Measurements from ENCODE around the gene FKBP5. TPM values are rescaled to one million over a fixed set of nuclear protein-coding genes. Genes with fewer than 3 reads are reported as not detected.

Gene FKBP5
- total and polyA plus RNA-seq, 8 donors, result 68.1 to 209 (median 110) TPM

DNA sequence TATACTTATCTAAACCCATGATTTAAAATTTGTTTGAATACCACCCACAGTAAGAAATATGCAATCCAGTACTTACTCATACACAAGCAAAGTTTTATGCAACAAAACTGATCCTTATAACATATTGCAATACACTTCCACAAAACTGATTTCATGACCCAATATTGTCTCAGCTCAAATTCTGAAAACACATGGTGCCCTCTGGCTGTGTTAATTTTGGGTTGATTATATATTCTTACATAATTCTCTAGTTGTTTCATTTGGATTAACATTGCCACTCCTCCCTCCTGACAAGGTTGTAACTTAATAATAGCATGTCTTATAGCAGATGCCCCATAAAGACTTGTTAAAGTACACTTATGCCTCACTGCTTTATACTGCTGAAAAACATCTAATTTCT, 103.1 kb downstream of the FKBP5 start:
- H3K9me3 ChIP-seq, result no peaks in the 10 kb centered on the region
- no peaks in the 10 kb centered on the region for H3K27me3 ChIP-seq
- no peak overlapping the region for H3K4me3 ChIP-seq
- intact Hi-C loops (cut with DNase I; ENCODE audit: low total_unique reads), result no loop called here
- H3K27ac ChIP-seq, result peak overlapping the region in 4 of 5 donors; percentile 31 to 86 (median 76)
- H3K36me3 ChIP-seq, result peaks cover 63 to 92% (median 83%) of the 10 kb centered on the region in 4 donors
- H3K4me1 ChIP-seq, result peaks cover 52 to 81% (median 68%) of the 10 kb centered on the region in 4 donors
- DNase-seq, result no peak
- TF ChIP-seq POLR2A (IDR thresholded peaks at IDR 0.05), result no peak
- no peak for TF ChIP-seq POLR2AphosphoS5 (IDR thresholded peaks at IDR 0.05)
- no peak for TF ChIP-seq EP300 (IDR thresholded peaks at IDR 0.05)
- TF ChIP-seq, protein P1, sequence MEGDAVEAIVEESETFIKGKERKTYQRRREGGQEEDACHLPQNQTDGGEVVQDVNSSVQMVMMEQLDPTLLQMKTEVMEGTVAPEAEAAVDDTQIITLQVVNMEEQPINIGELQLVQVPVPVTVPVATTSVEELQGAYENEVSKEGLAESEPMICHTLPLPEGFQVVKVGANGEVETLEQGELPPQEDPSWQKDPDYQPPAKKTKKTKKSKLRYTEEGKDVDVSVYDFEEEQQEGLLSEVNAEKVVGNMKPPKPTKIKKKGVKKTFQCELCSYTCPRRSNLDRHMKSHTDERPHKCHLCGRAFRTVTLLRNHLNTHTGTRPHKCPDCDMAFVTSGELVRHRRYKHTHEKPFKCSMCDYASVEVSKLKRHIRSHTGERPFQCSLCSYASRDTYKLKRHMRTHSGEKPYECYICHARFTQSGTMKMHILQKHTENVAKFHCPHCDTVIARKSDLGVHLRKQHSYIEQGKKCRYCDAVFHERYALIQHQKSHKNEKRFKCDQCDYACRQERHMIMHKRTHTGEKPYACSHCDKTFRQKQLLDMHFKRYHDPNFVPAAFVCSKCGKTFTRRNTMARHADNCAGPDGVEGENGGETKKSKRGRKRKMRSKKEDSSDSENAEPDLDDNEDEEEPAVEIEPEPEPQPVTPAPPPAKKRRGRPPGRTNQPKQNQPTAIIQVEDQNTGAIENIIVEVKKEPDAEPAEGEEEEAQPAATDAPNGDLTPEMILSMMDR (IDR thresholded peaks at IDR 0.05), result no peak

DNA sequence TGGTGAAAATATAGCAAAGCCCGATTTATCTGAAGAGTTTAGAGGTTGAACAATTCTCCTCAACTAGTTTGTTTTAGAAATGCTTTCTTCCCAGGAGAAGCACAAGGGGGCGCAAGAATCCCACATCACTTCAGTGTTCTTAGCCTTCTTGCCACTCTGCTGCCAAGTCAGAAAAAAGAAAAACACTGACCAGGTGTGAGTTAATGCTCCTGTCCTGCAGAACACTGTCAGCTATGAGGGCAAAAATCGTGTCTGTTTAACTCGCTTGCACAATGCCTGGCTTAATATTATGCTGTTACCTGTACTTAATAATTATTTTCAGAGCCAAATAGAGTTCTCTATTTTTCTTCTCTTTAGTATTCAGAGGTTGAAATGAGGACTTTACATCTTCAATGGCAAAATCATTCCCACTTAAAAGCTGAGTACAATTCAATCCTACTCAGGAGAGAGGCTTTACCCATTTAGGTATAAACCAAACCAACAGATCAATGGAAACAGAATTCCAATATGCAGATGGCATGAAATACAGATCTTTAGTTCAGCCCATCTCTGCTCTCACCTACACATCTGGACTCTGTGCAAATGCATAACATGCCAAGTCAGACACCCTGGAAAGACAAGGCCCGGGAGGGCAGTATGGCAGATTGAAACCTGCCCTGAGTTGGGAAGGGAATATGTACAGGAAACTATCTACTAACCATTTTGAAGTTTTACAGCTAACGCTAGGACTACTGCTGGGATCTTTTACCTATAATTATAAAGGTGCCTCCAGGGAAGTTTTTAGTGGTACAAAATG, 104.6 kb downstream of the FKBP5 start:
- TF ChIP-seq EP300 (IDR thresholded peaks at IDR 0.05), result no peak
- TF ChIP-seq, protein P1 (IDR thresholded peaks at IDR 0.05), result peak in 5 of 7 experiments; percentile 59 to 87 (median 76)
- no peak for TF ChIP-seq POLR2A (IDR thresholded peaks at IDR 0.05)
- TF ChIP-seq POLR2AphosphoS5 (IDR thresholded peaks at IDR 0.05), result peak in 2 of 3 donors; percentile 47 to 69
- Histone ChIP-seq H3K4me1 (peaks cover 37 to 65% (median 52%) of the 10 kb centered on the region in 4 donors), H3K27me3 (no peaks in the 10 kb centered on the region), H3K36me3 (peaks cover 59 to 92% (median 84%) of the 10 kb centered on the region in 4 donors), H3K9me3 (no peaks in the 10 kb centered on the region), H3K4me3 (no peak overlapping the region), H3K27ac (peak overlapping the region in 4 of 5 donors; percentile 12 to 86 (median 59))
- intact Hi-C loops (cut with DNase I; ENCODE audit: low total_unique reads), result loop anchor here (5.0 kb wide), 1 partner anchor 153 kb away; the partner anchor contains the start of gene ARMC12
- 20 to 25% (median 24%) methylated on average over 6 of the region's 6 CpGs for WGBS, 5 donors
- DNase-seq, result peak; percentile 73 to 92

DNA sequence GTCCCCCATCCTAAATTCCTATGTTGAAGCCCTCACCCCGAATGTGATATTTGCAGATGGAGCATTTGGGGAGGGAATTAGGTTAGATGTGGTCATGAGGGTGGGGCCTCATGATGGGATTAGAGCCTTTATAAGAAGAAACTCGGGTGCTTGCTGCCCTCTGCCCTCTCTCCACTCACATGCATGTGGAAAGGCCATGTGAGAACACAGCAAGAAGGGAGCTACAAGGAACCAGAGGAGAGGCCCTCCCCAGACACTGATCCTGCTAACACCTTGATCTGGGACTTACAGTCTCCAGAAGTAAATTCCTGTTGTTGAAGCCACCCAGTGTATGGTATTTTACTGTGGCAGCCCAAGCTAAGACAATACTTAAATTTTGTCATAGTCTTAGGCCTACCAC, 106.4 kb downstream of the FKBP5 start:
- no peaks in the 10 kb centered on the region for H3K27me3 ChIP-seq
- H3K4me1 ChIP-seq, result peaks cover 27 to 48% (median 36%) of the 10 kb centered on the region in 4 donors
- TF ChIP-seq EP300 (IDR thresholded peaks at IDR 0.05) (no peak), POLR2A (IDR thresholded peaks at IDR 0.05) (no peak), POLR2AphosphoS5 (IDR thresholded peaks at IDR 0.05) (no peak)
- TF ChIP-seq, protein P1 (IDR thresholded peaks at IDR 0.05), result no peak
- H3K36me3 ChIP-seq, result peaks cover 56 to 92% (median 86%) of the 10 kb centered on the region in 4 donors
- WGBS, 5 donors, result 39 to 54% (median 44%) methylated on average over 2 of the region's 2 CpGs
- no peak for DNase-seq
- H3K9me3 ChIP-seq, result no peaks in the 10 kb centered on the region
- H3K27ac ChIP-seq, result peak overlapping the region in 2 of 5 donors; percentile 16 to 37
- intact Hi-C loops (cut with DNase I; ENCODE audit: low total_unique reads), result loop anchor here (5.0 kb wide), 1 partner anchor 155 kb away; the partner anchor contains the start of gene ARMC12
- H3K4me3 ChIP-seq, result no peak overlapping the region

DNA sequence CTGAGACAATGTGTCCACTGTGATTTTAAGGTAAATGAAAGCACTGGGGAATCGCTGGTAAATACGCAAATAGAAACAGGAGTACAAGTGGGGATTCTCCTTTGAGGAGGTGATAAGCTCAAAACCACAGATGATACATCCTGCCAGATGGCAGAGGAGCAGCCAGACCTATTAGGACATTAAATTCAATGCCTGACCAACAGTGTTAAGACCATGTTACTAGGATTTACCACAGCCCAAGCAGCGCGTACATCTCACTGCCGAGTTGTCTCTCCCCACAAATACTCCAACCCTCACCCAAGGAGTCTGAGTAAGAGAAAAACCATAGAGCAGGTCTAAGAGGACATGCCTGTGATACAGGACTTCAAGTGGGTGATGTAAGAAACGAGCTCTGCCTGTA, 107.1 kb downstream of the FKBP5 start:
- WGBS, 5 donors, result 83 to 90% (median 87%) methylated on average over 6 of the region's 6 CpGs
- TF ChIP-seq, protein P1 (IDR thresholded peaks at IDR 0.05), result no peak
- TF ChIP-seq POLR2A (IDR thresholded peaks at IDR 0.05), result no peak
- no peak for TF ChIP-seq EP300 (IDR thresholded peaks at IDR 0.05)
- TF ChIP-seq POLR2AphosphoS5 (IDR thresholded peaks at IDR 0.05), result no peak
- H3K27me3 ChIP-seq, result no peaks in the 10 kb centered on the region
- intact Hi-C loops (cut with DNase I; ENCODE audit: low total_unique reads), result loop anchor here (5.0 kb wide), 1 partner anchor 156 kb away; the partner anchor contains the start of gene ARMC12
- H3K4me3 ChIP-seq, result no peak overlapping the region
- peaks cover 56 to 92% (median 86%) of the 10 kb centered on the region in 4 donors for H3K36me3 ChIP-seq
- peak overlapping the region in 1 of 5 donors; percentile 37 for H3K27ac ChIP-seq
- H3K4me1 ChIP-seq, result peaks cover 20 to 41% (median 30%) of the 10 kb centered on the region in 4 donors
- H3K9me3 ChIP-seq, result no peaks in the 10 kb centered on the region
- DNase-seq, result no peak

Data from stomach (tissue), 9 donors.